ENCODE results near the gene PHF21B. TPM values are rescaled to one million over a fixed set of nuclear protein-coding genes. Genes with fewer than 3 reads are reported as not detected.
"Not testable (repeated sequence)": the region's sequence is repeated elsewhere in the genome, so short reads cannot be mapped to it uniquely, and the experiment has no call there.

The PHF21B gene
- total RNA-seq, 1 donor from 2014 or later, result 6.7 TPM

DNA sequence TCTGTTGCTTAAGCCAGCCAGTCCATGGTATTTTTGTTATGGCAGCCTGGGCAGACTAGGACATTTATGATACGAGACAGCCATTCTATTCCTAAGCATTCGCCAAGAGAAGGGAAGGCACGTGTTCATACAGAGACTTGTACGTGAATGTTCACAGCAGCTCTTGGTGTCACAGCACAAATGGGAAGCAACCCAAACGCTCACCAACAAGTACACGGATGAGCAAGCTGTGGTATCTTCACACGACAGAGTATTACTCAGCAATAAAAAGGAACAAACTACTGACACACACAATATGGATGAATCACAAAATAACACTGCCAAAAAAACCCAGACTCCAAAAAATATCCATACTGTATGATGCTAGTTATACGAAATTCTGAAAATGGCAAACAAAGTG, 85.1 kb downstream of the PHF21B start:
- peaks cover 6% of the 10 kb centered on the region for H3K27me3 Mint-ChIP-seq (ENCODE audit: insufficient read depth, low read depth)
- no peaks in the 10 kb centered on the region for H3F3A ChIP-seq (ENCODE audit: low read depth)
- no peak for DNase-seq (ENCODE audit: low spot score)
- H3K36me3 ChIP-seq, result no peaks in the 10 kb centered on the region
- no peak overlapping the region for H3K4me2 ChIP-seq
- H3K36me3 Mint-ChIP-seq, result peaks cover 49% of the 10 kb centered on the region
- H3K4me1 Mint-ChIP-seq, result peaks cover 3% of the 10 kb centered on the region
- no peaks in the 10 kb centered on the region for H3K4me1 ChIP-seq
- H3K9ac ChIP-seq, result no peak overlapping the region
- H3K79me2 ChIP-seq (ENCODE audit: low read depth), result peaks cover 66% of the 10 kb centered on the region
- no peaks in the 10 kb centered on the region for H3K9me3 ChIP-seq (ENCODE audit: low read depth)
- no peaks in the 10 kb centered on the region for H3K27me3 ChIP-seq
- no peak overlapping the region for H3K27ac ChIP-seq
- H3K4me3 Mint-ChIP-seq, result no peak overlapping the region
- peaks cover 27% of the 10 kb centered on the region for H3K9me3 Mint-ChIP-seq
- no peak overlapping the region for H2AFZ ChIP-seq (replicated peaks)
- no peak for TF ChIP-seq EZH2phosphoT487 (IDR thresholded peaks at IDR 0.05)
- TF ChIP-seq, protein P1, sequence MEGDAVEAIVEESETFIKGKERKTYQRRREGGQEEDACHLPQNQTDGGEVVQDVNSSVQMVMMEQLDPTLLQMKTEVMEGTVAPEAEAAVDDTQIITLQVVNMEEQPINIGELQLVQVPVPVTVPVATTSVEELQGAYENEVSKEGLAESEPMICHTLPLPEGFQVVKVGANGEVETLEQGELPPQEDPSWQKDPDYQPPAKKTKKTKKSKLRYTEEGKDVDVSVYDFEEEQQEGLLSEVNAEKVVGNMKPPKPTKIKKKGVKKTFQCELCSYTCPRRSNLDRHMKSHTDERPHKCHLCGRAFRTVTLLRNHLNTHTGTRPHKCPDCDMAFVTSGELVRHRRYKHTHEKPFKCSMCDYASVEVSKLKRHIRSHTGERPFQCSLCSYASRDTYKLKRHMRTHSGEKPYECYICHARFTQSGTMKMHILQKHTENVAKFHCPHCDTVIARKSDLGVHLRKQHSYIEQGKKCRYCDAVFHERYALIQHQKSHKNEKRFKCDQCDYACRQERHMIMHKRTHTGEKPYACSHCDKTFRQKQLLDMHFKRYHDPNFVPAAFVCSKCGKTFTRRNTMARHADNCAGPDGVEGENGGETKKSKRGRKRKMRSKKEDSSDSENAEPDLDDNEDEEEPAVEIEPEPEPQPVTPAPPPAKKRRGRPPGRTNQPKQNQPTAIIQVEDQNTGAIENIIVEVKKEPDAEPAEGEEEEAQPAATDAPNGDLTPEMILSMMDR (IDR thresholded peaks at IDR 0.05), result no peak
- no peak overlapping the region for H3K27ac Mint-ChIP-seq
- no peak overlapping the region for H3K4me3 ChIP-seq
- H4K20me1 ChIP-seq (ENCODE audit: low read depth), result peaks cover 33% of the 10 kb centered on the region

GRCh38 chr22:44924098-44924497, 85.7 kb downstream of the PHF21B start:
- Histone ChIP-seq H3K27ac (no peak overlapping the region), H3K4me2 (no peak overlapping the region), H3K4me1 (no peaks in the 10 kb centered on the region), H3K4me3 (no peak overlapping the region), H3K9me3 (ENCODE audit: low read depth) (no peaks in the 10 kb centered on the region), H2AFZ (replicated peaks) (no peak overlapping the region), H3K9ac (no peak overlapping the region), H4K20me1 (ENCODE audit: low read depth) (peaks cover 28% of the 10 kb centered on the region), H3F3A (ENCODE audit: low read depth) (no peaks in the 10 kb centered on the region), H3K27me3 (no peaks in the 10 kb centered on the region), H3K79me2 (ENCODE audit: low read depth) (peaks cover 62% of the 10 kb centered on the region), H3K36me3 (no peaks in the 10 kb centered on the region)
- Mint-ChIP-seq H3K4me3 (no peak overlapping the region), H3K27ac (no peak overlapping the region), H3K27me3 (ENCODE audit: insufficient read depth, low read depth) (peaks cover 6% of the 10 kb centered on the region), H3K36me3 (peaks cover 50% of the 10 kb centered on the region), H3K4me1 (peaks cover 3% of the 10 kb centered on the region), H3K9me3 (peaks cover 27% of the 10 kb centered on the region)
- TF ChIP-seq EZH2 (IDR thresholded peaks at IDR 0.05) (no peak), EZH2phosphoT487 (IDR thresholded peaks at IDR 0.05) (no peak)
- TF ChIP-seq, protein P1 (IDR thresholded peaks at IDR 0.05), result no peak
- DNase-seq (ENCODE audit: low spot score), result no peak

- not testable (repeated sequence) for H2AFZ ChIP-seq (replicated peaks); DNase-seq (ENCODE audit: low spot score)
These were observed 88.0 kb downstream of the PHF21B start for GRCh38 chr22:44921766-44922165.

DNA sequence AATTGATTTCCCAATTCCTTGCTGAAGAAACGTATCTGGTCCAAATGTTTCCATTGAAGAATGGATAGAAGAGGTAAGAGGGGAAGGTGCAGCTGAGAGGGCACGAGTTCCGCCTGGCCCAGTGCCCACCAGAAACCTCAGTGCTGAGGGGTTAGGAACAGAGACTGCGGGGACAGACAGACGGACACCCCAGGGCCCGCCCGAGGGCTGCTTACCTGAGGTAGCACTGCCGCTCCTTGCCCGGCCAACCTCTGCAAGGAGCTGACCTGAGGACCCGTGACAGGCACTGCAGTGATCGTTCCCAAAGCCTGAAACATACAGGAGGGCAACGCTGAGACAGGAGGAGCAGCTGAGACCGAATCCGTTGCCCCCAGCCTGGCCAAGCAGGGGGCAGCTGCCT, 89.6 kb downstream of the PHF21B start:
- Histone ChIP-seq H3K27me3 (no peaks in the 10 kb centered on the region), H4K20me1 (ENCODE audit: low read depth) (peaks cover 16% of the 10 kb centered on the region), H3F3A (ENCODE audit: low read depth) (no peaks in the 10 kb centered on the region), H3K27ac (no peak overlapping the region), H3K4me1 (no peaks in the 10 kb centered on the region), H3K4me2 (no peak overlapping the region), H3K79me2 (ENCODE audit: low read depth) (peaks cover 36% of the 10 kb centered on the region), H2AFZ (replicated peaks) (no peak overlapping the region), H3K36me3 (no peaks in the 10 kb centered on the region), H3K9me3 (ENCODE audit: low read depth) (no peaks in the 10 kb centered on the region), H3K4me3 (no peak overlapping the region), H3K9ac (no peak overlapping the region)
- peaks cover 44% of the 10 kb centered on the region for H3K36me3 Mint-ChIP-seq
- H3K27me3 Mint-ChIP-seq (ENCODE audit: insufficient read depth, low read depth), result peaks cover 2% of the 10 kb centered on the region
- no peak overlapping the region for H3K4me3 Mint-ChIP-seq
- peaks cover 21% of the 10 kb centered on the region for H3K9me3 Mint-ChIP-seq
- H3K4me1 Mint-ChIP-seq, result no peaks in the 10 kb centered on the region
- DNase-seq (ENCODE audit: low spot score), result no peak
- H3K27ac Mint-ChIP-seq, result no peak overlapping the region
- TF ChIP-seq, protein P1 (IDR thresholded peaks at IDR 0.05), result no peak
- TF ChIP-seq EZH2phosphoT487 (IDR thresholded peaks at IDR 0.05) (no peak), EZH2 (IDR thresholded peaks at IDR 0.05) (no peak)

More at GRCh38 chr22:44921766-44922165, 88.0 kb downstream of the PHF21B start:
- Mint-ChIP-seq H3K36me3 (peaks cover 44% of the 10 kb centered on the region), H3K9me3 (peaks cover 27% of the 10 kb centered on the region)
- H3K9ac ChIP-seq; H3K36me3 ChIP-seq; H3K27ac Mint-ChIP-seq; H3K4me3 Mint-ChIP-seq; H3K4me2 ChIP-seq; H3F3A ChIP-seq (ENCODE audit: low read depth); H3K9me3 ChIP-seq (ENCODE audit: low read depth); H3K4me1 Mint-ChIP-seq; H3K4me3 ChIP-seq; H3K27me3 ChIP-seq; H3K27ac ChIP-seq; H3K27me3 Mint-ChIP-seq (ENCODE audit: insufficient read depth, low read depth); H3K4me1 ChIP-seq: not testable (repeated sequence)
- peaks cover 45% of the 10 kb centered on the region for H3K79me2 ChIP-seq (ENCODE audit: low read depth)
- peaks cover 16% of the 10 kb centered on the region for H4K20me1 ChIP-seq (ENCODE audit: low read depth)

Measured in neural progenitor cell (in vitro differentiated cells).